ENCODE measurements around the gene ELOVL5. TPM values are rescaled to one million over a fixed set of nuclear protein-coding genes. Genes with fewer than 3 reads are reported as not detected.

The ELOVL5 gene
- total RNA-seq, 1 experiment from 2014 or later, result 112 TPM

GRCh38 chr6:53369876-53370515 is 21.2 kb upstream of the ELOVL5 start:
- DNase-seq (ENCODE audit: low read depth in 1 of 2, low spot score in 2 of 2), result no peak

GRCh38 chr6:53369051-53369450 is 20.3 kb upstream of the ELOVL5 start:
- Histone ChIP-seq H3K36me3 (no peaks in the 10 kb centered on the region), H3K4me1 (replicated peaks) (no peaks in the 10 kb centered on the region), H3K4me3 (no peak overlapping the region), H3K27ac (no peak overlapping the region), H3K9me3 (replicated peaks) (no peaks in the 10 kb centered on the region), H3K27me3 (replicated peaks) (no peaks in the 10 kb centered on the region)
- DNase-seq (ENCODE audit: low read depth in 1 of 2, low spot score in 2 of 2), result no peak

More at GRCh38 chr6:53369876-53370515, 21.2 kb upstream of the ELOVL5 start:
- no peaks in the 10 kb centered on the region for H3K9me3 ChIP-seq (replicated peaks)
- H3K4me3 ChIP-seq, result no peak overlapping the region
- no peaks in the 10 kb centered on the region for H3K36me3 ChIP-seq
- no peaks in the 10 kb centered on the region for H3K4me1 ChIP-seq (replicated peaks)
- no peak overlapping the region for H3K27ac ChIP-seq
- H3K27me3 ChIP-seq (replicated peaks), result no peaks in the 10 kb centered on the region; the same call in 1 of the 2 replicates

DNA sequence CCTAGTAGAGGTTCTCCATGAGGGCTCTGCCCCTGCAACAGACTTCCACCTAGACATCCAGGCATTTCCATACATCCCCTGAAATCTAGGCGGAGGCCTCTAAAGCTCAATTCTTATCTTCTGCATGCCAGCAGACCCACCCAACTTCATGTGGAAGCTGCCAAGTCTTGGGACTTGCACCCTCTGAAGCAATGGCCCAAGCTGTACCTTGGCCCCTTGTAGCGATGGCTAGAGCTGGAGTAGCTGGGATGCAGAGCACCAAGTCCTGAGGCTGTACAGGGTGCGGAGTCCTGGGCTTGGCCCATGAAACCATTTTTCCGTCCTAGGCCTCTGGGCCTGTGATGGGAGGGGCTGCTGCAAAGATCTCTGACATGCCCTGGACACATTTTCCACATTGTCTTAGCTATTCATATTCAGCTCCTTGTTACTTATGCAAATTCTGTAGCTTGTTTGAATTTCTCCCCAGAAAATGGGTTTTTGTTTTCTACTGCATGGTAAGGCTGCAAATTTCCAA is 17.4 kb upstream of the ELOVL5 start:
- Histone ChIP-seq H3K27me3 (replicated peaks) (no peaks in the 10 kb centered on the region), H3K36me3 (no peaks in the 10 kb centered on the region), H3K9me3 (replicated peaks) (no peaks in the 10 kb centered on the region), H3K4me1 (replicated peaks) (peaks cover 7% of the 10 kb centered on the region), H3K4me3 (no peak overlapping the region), H3K27ac (no peak overlapping the region)
- no peak for DNase-seq (ENCODE audit: low read depth in 1 of 2, low spot score in 2 of 2)

- peaks cover 25% of the 10 kb centered on the region for H3K4me1 ChIP-seq (replicated peaks)
- no peaks in the 10 kb centered on the region for H3K36me3 ChIP-seq
- H3K27me3 ChIP-seq (replicated peaks), result no peaks in the 10 kb centered on the region
- no peak overlapping the region for H3K4me3 ChIP-seq
- no peak for DNase-seq (ENCODE audit: low read depth in 1 of 2, low spot score in 2 of 2)
- no peak overlapping the region for H3K27ac ChIP-seq
- H3K9me3 ChIP-seq (replicated peaks), result no peaks in the 10 kb centered on the region
Observed at GRCh38 chr6:53363341-53364079, 14.8 kb upstream of the ELOVL5 start.

DNA sequence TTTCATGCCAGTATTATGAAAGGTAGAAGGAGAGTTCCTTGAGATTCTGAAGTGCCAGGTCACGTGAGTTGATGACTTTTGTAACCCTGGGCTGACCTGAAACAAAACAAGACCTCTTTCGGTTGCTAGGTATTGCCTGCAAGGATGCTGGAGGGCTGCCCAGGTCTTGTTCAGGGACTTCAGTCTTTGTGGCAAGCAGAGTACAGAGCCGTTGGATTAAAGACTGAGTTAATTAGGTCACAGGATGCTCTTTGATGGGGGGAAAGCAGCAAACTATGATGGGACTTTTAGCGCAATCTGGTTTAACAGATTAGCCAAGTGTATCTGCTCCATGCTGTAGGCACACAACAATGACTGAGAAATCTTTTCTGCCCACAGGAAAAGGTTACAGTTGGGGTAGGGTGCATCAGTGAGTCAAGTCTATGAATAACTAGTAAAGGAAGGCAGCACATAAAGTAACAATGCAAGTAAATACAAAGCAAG is 12.8 kb upstream of the ELOVL5 start:
- no peaks in the 10 kb centered on the region for H3K9me3 ChIP-seq (replicated peaks)
- peaks cover 27% of the 10 kb centered on the region for H3K4me1 ChIP-seq (replicated peaks)
- H3K27me3 ChIP-seq (replicated peaks), result no peaks in the 10 kb centered on the region
- DNase-seq (ENCODE audit: low read depth in 1 of 2, low spot score in 2 of 2), result no peak
- H3K4me3 ChIP-seq, result no peak overlapping the region
- H3K27ac ChIP-seq, result no peak overlapping the region
- no peaks in the 10 kb centered on the region for H3K36me3 ChIP-seq

DNA sequence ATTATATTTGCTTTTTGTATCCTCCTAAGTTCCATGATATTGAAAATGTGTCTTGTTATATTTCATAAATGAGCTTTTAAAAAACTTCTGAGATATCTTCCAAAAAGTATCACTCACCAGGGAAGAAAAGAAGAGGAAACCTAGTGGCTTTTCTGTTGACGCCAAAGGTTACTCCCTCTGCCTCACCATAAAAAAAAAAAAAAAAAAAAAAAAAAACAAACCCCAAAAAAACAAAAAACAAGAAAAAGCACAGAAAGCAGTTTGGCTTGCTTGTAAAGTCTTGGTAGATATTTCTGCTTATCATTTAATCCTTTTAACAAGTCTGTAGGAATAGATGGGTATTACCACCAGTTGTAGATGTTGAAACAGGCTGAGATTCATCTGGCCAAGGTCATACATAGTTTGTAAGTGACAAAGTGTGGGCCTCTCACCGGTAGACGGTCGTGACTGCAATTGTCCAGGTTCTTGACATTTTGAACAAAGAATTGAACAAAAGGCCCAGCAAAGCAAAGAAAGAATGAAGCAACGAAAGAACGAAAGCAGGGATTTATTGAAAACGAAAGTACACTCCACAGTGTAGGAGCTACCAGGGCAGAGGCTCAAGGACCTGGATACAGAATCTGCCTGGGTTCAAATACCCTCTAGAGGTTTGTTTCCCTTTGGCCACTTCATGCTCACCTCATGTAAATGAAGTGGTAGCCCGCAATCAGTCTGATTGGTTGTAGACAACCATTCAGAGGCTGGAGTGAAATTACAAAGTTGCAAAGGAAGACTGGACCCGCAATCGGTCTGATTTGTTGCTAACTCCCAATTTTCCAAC is 11.6 kb upstream of the ELOVL5 start:
- Histone ChIP-seq H3K4me3 (peak overlapping the region; percentile 56), H3K9me3 (replicated peaks) (no peaks in the 10 kb centered on the region), H3K27ac (peak overlapping the region; percentile 91), H3K27me3 (replicated peaks) (no peaks in the 10 kb centered on the region), H3K36me3 (no peaks in the 10 kb centered on the region), H3K4me1 (replicated peaks) (peaks cover 27% of the 10 kb centered on the region)
- DNase-seq (ENCODE audit: low read depth in 1 of 2, low spot score in 2 of 2), result peak in 1 of 2 experiments; percentile 70

- Histone ChIP-seq H3K4me1 (replicated peaks) (peaks cover 27% of the 10 kb centered on the region), H3K36me3 (no peaks in the 10 kb centered on the region), H3K4me3 (peak overlapping the region; percentile 56), H3K27ac (peak overlapping the region; percentile 91), H3K27me3 (replicated peaks) (no peaks in the 10 kb centered on the region), H3K9me3 (replicated peaks) (no peaks in the 10 kb centered on the region)
- DNase-seq (ENCODE audit: low read depth in 1 of 2, low spot score in 2 of 2), result no peak
Observed at GRCh38 chr6:53359843-53360092, 11.0 kb upstream of the ELOVL5 start.

DNA sequence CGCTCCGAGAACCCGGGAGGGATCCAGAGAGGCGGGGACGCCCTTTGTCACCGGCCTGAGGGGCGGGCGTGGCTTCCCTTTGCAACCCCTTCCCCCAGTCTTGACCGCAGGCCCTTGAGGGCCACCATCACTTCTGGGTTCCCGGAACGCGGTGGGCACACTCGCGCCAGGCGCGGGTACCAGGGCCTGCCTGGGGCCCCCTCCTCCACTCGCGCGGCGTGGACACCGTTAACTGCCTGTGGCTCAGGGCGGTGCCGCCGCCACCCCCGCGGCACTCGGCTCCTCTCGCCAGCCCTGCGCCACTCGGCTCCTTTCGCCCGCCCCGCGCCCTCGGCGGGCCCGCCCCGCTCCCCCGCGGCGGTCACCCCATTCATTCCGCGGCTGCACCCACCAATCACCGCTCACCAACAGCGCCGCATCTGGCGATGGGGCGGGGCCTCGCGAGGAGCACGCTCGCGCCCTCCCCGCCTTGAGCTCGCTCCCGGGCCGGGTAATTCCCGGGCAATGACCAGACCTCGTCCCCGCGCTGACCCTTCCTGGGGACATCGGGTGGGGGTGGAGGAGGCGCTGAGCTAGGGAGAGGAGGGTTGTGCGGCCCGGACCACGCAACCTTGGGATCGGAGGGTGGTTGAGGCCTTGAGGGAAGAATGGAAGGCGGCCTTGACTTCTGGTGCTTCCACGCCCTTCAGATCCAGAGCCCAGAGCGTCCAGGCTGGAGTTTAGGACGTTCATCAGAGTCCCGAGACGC is 10.5 kb upstream of the ELOVL5 start:
- no peaks in the 10 kb centered on the region for H3K9me3 ChIP-seq (replicated peaks)
- H3K27ac ChIP-seq, result peak overlapping the region; percentile 91
- H3K4me3 ChIP-seq, result peak overlapping the region; percentile 56
- H3K27me3 ChIP-seq (replicated peaks), result no peaks in the 10 kb centered on the region
- peaks cover 27% of the 10 kb centered on the region for H3K4me1 ChIP-seq (replicated peaks)
- H3K36me3 ChIP-seq, result no peaks in the 10 kb centered on the region
- peak; percentile 97 for DNase-seq (ENCODE audit: low read depth in 1 of 2, low spot score in 2 of 2)

DNA sequence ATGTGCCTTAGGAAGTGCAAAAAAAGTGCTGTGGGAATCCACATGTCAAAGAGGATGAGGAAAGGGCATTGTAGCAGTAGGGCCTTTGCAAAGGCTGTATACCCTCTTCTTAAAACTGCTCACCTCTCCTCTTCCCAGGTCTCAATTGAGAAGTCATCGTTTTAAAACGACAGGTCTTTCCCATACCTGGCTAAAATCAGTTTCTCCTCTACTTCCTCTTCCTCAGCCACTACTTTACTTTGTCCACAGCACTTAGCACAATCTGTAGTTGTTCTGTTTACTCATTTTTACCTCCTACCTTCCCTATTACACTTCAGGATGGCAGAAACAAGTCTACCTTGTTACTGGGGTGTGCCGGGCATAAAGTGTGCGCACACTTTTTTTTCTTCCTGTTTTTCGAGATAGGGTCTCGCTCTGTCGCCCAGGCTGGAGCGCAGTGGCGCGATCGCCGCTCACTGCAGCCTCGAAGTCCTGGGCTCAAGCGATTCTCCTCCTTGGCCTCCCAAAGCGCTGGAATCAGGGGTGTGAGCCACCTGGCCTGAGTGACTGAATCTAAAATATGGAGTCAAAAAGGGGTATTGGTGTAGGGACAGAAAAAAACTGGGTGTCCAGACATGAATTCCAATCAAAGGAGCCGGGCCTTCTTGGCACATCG is 9.8 kb upstream of the ELOVL5 start:
- Histone ChIP-seq H3K27me3 (replicated peaks) (no peaks in the 10 kb centered on the region; the same call in 1 of the 2 replicates), H3K4me1 (replicated peaks) (peaks cover 27% of the 10 kb centered on the region), H3K4me3 (peak overlapping the region; percentile 56), H3K36me3 (no peaks in the 10 kb centered on the region), H3K9me3 (replicated peaks) (no peaks in the 10 kb centered on the region), H3K27ac (peak overlapping the region; percentile 91)
- no peak for DNase-seq (ENCODE audit: low read depth in 1 of 2, low spot score in 2 of 2)

GRCh38 chr6:53357576-53358360 is 9.0 kb upstream of the ELOVL5 start:
- no peaks in the 10 kb centered on the region for H3K9me3 ChIP-seq (replicated peaks)
- DNase-seq (ENCODE audit: low read depth in 1 of 2, low spot score in 2 of 2), result no peak
- H3K27ac ChIP-seq, result no peak overlapping the region
- H3K4me3 ChIP-seq, result no peak overlapping the region
- no peaks in the 10 kb centered on the region for H3K36me3 ChIP-seq
- H3K4me1 ChIP-seq (replicated peaks), result peaks cover 27% of the 10 kb centered on the region
- H3K27me3 ChIP-seq (replicated peaks), result no peaks in the 10 kb centered on the region; the same call in 1 of the 2 replicates

DNA sequence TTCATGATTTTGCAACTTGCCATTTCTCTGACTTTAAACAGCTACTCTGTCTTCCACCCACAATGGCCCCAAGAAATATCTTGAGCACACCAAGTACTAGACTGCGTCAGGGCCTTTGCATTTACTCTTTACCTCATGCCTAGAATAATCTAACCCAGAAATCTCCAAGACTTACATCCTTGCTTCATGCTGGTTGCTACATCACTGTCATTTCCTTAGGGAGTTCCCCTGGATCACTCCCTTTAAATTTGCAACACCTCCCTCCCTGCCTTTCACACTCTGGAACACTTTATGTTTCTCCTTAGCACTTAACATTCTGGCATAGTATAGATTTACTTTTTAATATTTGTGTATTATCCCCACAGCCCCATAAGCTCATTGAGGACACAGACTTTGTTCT is 4.9 kb upstream of the ELOVL5 start:
- Histone ChIP-seq H3K4me3 (no peak overlapping the region), H3K27ac (no peak overlapping the region)
- no peak for DNase-seq (ENCODE audit: low read depth in 1 of 2, low spot score in 2 of 2)

DNA sequence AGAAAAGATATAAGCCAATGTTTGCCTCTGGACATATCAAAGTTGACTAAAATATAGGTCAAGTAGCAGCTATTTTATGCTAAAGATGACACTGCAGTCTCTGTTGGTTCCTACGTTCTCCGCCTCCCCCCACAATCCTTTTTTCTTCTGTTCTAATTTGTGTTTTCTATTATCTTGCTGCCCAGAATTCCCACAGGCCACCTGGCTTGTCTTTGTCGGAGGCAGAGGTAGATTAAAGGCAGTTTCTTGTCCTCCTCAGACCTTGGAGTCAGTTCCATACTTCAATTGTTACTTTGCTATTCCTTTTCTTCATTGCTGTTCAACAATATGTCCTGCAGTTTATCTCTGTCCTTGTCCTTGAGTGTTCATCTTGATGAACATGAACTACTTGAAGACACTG is 3.6 kb upstream of the ELOVL5 start:
- H3K4me3 ChIP-seq, result no peak overlapping the region
- no peaks in the 10 kb centered on the region; the same call in 1 of the 2 replicates for H3K27me3 ChIP-seq (replicated peaks)
- no peak for DNase-seq (ENCODE audit: low read depth in 1 of 2, low spot score in 2 of 2)
- H3K36me3 ChIP-seq, result peaks cover 8% of the 10 kb centered on the region
- H3K27ac ChIP-seq, result no peak overlapping the region
- peaks cover 5% of the 10 kb centered on the region for H3K4me1 ChIP-seq (replicated peaks)
- no peaks in the 10 kb centered on the region for H3K9me3 ChIP-seq (replicated peaks)

More for the DNA sequence above, 4.9 kb upstream of the ELOVL5 start:
- H3K36me3 ChIP-seq, result peaks cover 2% of the 10 kb centered on the region
- H3K27me3 ChIP-seq (replicated peaks), result no peaks in the 10 kb centered on the region; the same call in 1 of the 2 replicates
- H3K9me3 ChIP-seq (replicated peaks), result no peaks in the 10 kb centered on the region
- peaks cover 8% of the 10 kb centered on the region for H3K4me1 ChIP-seq (replicated peaks)
